Smooth muscle cell (in vitro differentiated cells): Measurements from ENCODE around the gene ARAP2. TPM values are rescaled to one million over a fixed set of nuclear protein-coding genes. Genes with fewer than 3 reads are reported as not detected.

ENCODE experiments used
- DNase-seq: peaks from one replicate; lab custom pipeline; 2025; ENCODE audit not compliant: unreplicated experiment; lab: John Stamatoyannopoulos, UW
- H2AFZ ChIP-seq: fragments of 200-600 bp; sonication (generic); 2 replicates; pipeline ENCODE4 v1.6.0; 2016; ENCODE audit warnings: antibody characterized with exemption, low read depth, mild to moderate bottlenecking
- H3F3A ChIP-seq: fragments of 200-600 bp; sonication (generic); 2 replicates; pipeline ENCODE4 v1.6.0; 2017; ENCODE audit warnings: antibody characterized with exemption, low read depth
- H3K27ac ChIP-seq: fragments of 200-600 bp; sonication (generic); 2 replicates; pipeline ENCODE4 v1.5.1; 2016; ENCODE audit warnings: low read depth, mild to moderate bottlenecking
- H3K27me3 ChIP-seq: fragments of 200-600 bp; sonication (generic); 2 replicates; pipeline ENCODE4 v1.6.1; 2016; ENCODE audit warnings: low read depth, mild to moderate bottlenecking
- H3K36me3 ChIP-seq: fragments of 200-600 bp; sonication (generic); 2 replicates; pipeline ENCODE4 v1.5.1; 2016; ENCODE audit warnings: low read depth
- H3K4me1 ChIP-seq: fragments of 200-600 bp; sonication (generic); 2 replicates; pipeline ENCODE4 v1.5.1; 2016; ENCODE audit warnings: low read depth
- H3K4me2 ChIP-seq: fragments of 200-600 bp; sonication (generic); 2 replicates; pipeline ENCODE4 v1.6.0; 2016; ENCODE audit warnings: mild to moderate bottlenecking
- H3K4me3 ChIP-seq: fragments of 200-600 bp; sonication (generic); 2 replicates; pipeline ENCODE4 v1.5.1; 2016; ENCODE audit warnings: mild to moderate bottlenecking
- H3K79me2 ChIP-seq: fragments of 200-600 bp; sonication (generic); 2 replicates; pipeline ENCODE4 v1.6.0; 2016; ENCODE audit warnings: low read depth, mild to moderate bottlenecking
- H3K9ac ChIP-seq: fragments of 200-600 bp; sonication (generic); 2 replicates; pipeline ENCODE4 v1.6.0; 2016; ENCODE audit warnings: low read depth
- H3K9me3 ChIP-seq: fragments of 200-600 bp; sonication (generic); replicated peaks from 2 replicates; pipeline ENCODE4 v1.5.1; 2016; ENCODE audit warnings: low read depth
- H4K20me1 ChIP-seq: fragments of 200-600 bp; sonication (generic); 2 replicates; pipeline ENCODE4 v1.6.0; 2016; ENCODE audit warnings: low read depth
- CTCF ChIP-seq: fragments of 200-600 bp; sonication (generic); IDR thresholded peaks from 2 replicates; pipeline ENCODE4 v1.5.1; 2017; ENCODE audit warnings: borderline replicate concordance, mild to moderate bottlenecking, antibody characterized with exemption; ENCODE audit not compliant: insufficient read depth, poor library complexity, severe bottlenecking
- WGBS: methylation state at CpG from one replicate; pipeline ENCODE4 v1.1.7; 2016; ENCODE audit warnings: low lambda C conversion rate; 5-methylcytosine and 5-hydroxymethylcytosine counted together
- polyA plus RNA-seq: library from polyadenylated mRNA; unstranded; fragments of >200 nt; fragmentation: Nextera tagmentation; extraction: Ambion mirVana; gene quantifications from 2 replicates; pipeline ENCODE4 v1.2.1, GENCODE V29; 2016
- total RNA-seq: library from RNA; depleted of rRNA; stranded (reverse); fragments of >200 nt; gene quantifications from 2 replicates; pipeline ENCODE4 v1.2.3, GENCODE V29; 2014

The ARAP2 gene
- total and polyA plus RNA-seq, 2 experiments from 2014 or later: 1.2 to 17.9 TPM

GRCh38 chr4:36213977-36214376 is 30.3 kb downstream of the ARAP2 start:
- 94% methylated on average over 2 of the region's 2 CpGs for WGBS
- no peaks in the 10 kb centered on the region for H3K4me1 ChIP-seq
- no peak overlapping the region for H3K4me2 ChIP-seq
- no peaks in the 10 kb centered on the region for H4K20me1 ChIP-seq
- H3F3A ChIP-seq: no peaks in the 10 kb centered on the region
- no peak overlapping the region for H3K27ac ChIP-seq
- H3K27me3 ChIP-seq: no peaks in the 10 kb centered on the region
- TF ChIP-seq CTCF: no peak
- no peak overlapping the region for H3K4me3 ChIP-seq
- H3K36me3 ChIP-seq: no peaks in the 10 kb centered on the region
- DNase-seq: no peak
- H3K9ac ChIP-seq: no peak overlapping the region
- H3K79me2 ChIP-seq: no peaks in the 10 kb centered on the region
- H3K9me3 ChIP-seq: no peaks in the 10 kb centered on the region
- no peak overlapping the region for H2AFZ ChIP-seq

GRCh38 chr4:36211084-36211483 is 33.2 kb downstream of the ARAP2 start:
- no peaks in the 10 kb centered on the region for H3K9me3 ChIP-seq
- no peak overlapping the region for H2AFZ ChIP-seq
- no peak overlapping the region for H3K4me2 ChIP-seq
- H3K4me1 ChIP-seq: no peaks in the 10 kb centered on the region
- no peak for TF ChIP-seq CTCF
- DNase-seq: no peak
- H3K79me2 ChIP-seq: no peaks in the 10 kb centered on the region
- H3F3A ChIP-seq: no peaks in the 10 kb centered on the region
- no peaks in the 10 kb centered on the region for H3K36me3 ChIP-seq
- H3K9ac ChIP-seq: no peak overlapping the region
- no peak overlapping the region for H3K27ac ChIP-seq
- WGBS: 97% methylated on average over 1 of the region's 1 CpG
- no peak overlapping the region for H3K4me3 ChIP-seq
- H4K20me1 ChIP-seq: no peaks in the 10 kb centered on the region
- no peaks in the 10 kb centered on the region for H3K27me3 ChIP-seq

- Histone ChIP-seq H3F3A (no peaks in the 10 kb centered on the region), H3K79me2 (no peaks in the 10 kb centered on the region), H3K9ac (no peak overlapping the region), H3K4me3 (no peak overlapping the region), H3K4me2 (no peak overlapping the region), H3K27me3 (no peaks in the 10 kb centered on the region), H3K9me3 (no peaks in the 10 kb centered on the region), H4K20me1 (no peaks in the 10 kb centered on the region), H3K4me1 (no peaks in the 10 kb centered on the region), H3K36me3 (no peaks in the 10 kb centered on the region), H2AFZ (no peak overlapping the region), H3K27ac (no peak overlapping the region)
- no peak for TF ChIP-seq CTCF
- WGBS: 44% methylated on average over 7 of the region's 7 CpGs
- no peak for DNase-seq
These were observed 34.2 kb downstream of the ARAP2 start for GRCh38 chr4:36209941-36210649.

GRCh38 chr4:36208893-36209473 is 35.3 kb downstream of the ARAP2 start:
- Histone ChIP-seq H3K4me1 (no peaks in the 10 kb centered on the region), H3K4me3 (no peak overlapping the region), H3K79me2 (no peaks in the 10 kb centered on the region), H3K9me3 (no peaks in the 10 kb centered on the region), H3F3A (no peaks in the 10 kb centered on the region), H4K20me1 (no peaks in the 10 kb centered on the region), H3K4me2 (no peak overlapping the region), H3K27me3 (no peaks in the 10 kb centered on the region), H3K27ac (no peak overlapping the region), H2AFZ (no peak overlapping the region), H3K36me3 (no peaks in the 10 kb centered on the region), H3K9ac (no peak overlapping the region)
- WGBS: 84% methylated on average over 4 of the region's 4 CpGs
- TF ChIP-seq CTCF: no peak
- no peak for DNase-seq
